GM12878 (cell line): Measurements from ENCODE around the gene PTPRN2. TPM values are rescaled to one million over a fixed set of nuclear protein-coding genes. Genes with fewer than 3 reads are reported as not detected.

ENCODE experiments used
- ATAC-seq: fragments of 200-7000 bp; cut with Tn5 transposase; 3 replicates; pipeline ENCODE4 v1.9.1; 2020; ENCODE audit warnings: mild to moderate bottlenecking, moderate library complexity
- BruUV-seq: library from RNA; stranded (reverse); fragments of 400-500 nt; replicated peaks from 2 replicates; lab custom pipeline; 2021; lab: Mats Ljungman, UMichigan
- CTCF ChIA-PET: fragments of 300-600 bp; sonication (Branson Sonifier 250); formaldehyde crosslinking; extraction: SDS; loops from one replicate; lab custom pipeline; 2021; ENCODE audit warnings: inconsistent platforms; lab: Yijun Ruan, JAX
- POLR2A ChIA-PET: fragments of 350-600 bp; formaldehyde crosslinking; extraction: SDS; loops from one replicate; lab custom pipeline; 2021; ENCODE audit warnings: inconsistent platforms; lab: Charles Lee
- RAD21 ChIA-PET: fragments of 300-600 bp; sonication (Branson Sonifier 250); formaldehyde crosslinking; loops from one replicate; lab custom pipeline; 2023; ENCODE audit warnings: antibody characterized with exemption; ENCODE audit not compliant: unreplicated experiment; lab: Charles Lee
- SMC1A ChIA-PET: fragments of 300-600 bp; sonication (Branson Sonifier 250); formaldehyde crosslinking; loops from one replicate; lab custom pipeline; 2023; ENCODE audit not compliant: unreplicated experiment, uncharacterized antibody; lab: Charles Lee
- DNase-seq: peaks from one replicate; pipeline ENCODE4 v3.0.0-alpha.2; 2011; ENCODE audit warnings: low read depth, low spot score
- FAIRE-seq: peaks from 3 replicates; lab custom pipeline; 2011; peaks lifted over from hg19 to GRCh38; lab: Jason Lieb, UNC
- H2AFZ ChIP-seq: 2 replicates; pipeline ENCODE4 v1.6.0; 2011; ENCODE audit warnings: low read depth, low read length, control low read depth; ENCODE audit not compliant: control insufficient read depth
- H3K27ac ChIP-seq: 2 replicates; pipeline ENCODE4 v1.5.1; 2011; ENCODE audit warnings: control low read depth; ENCODE audit not compliant: control insufficient read depth, insufficient read depth
- H3K27me3 ChIP-seq, 2 experiments: replicated peaks in 1 of 2; 2 replicates each; pipeline versions ENCODE4 v1.6.0 to v1.6.1; 2011; ENCODE audit warnings: low read length in 1 of 2; ENCODE audit not compliant: control insufficient read depth in 2 of 2, insufficient read depth in 2 of 2
- H3K36me3 ChIP-seq, 2 experiments: 2 replicates each; pipeline ENCODE4 v1.5.1; 2011; ENCODE audit warnings: low read length in 1 of 2; ENCODE audit not compliant: control insufficient read depth in 2 of 2, insufficient read depth in 2 of 2
- H3K4me1 ChIP-seq: 2 replicates; pipeline ENCODE4 v1.6.1; 2011; ENCODE audit warnings: mild to moderate bottlenecking, low read length, moderate library complexity, mixed read lengths; ENCODE audit not compliant: control insufficient read depth, insufficient read depth
- H3K4me2 ChIP-seq: 2 replicates; pipeline ENCODE4 v1.6.0; 2011; ENCODE audit warnings: control low read depth; ENCODE audit not compliant: control insufficient read depth, insufficient read depth
- H3K4me3 ChIP-seq: fragments of 200-600 bp; sonication (generic); 2 replicates; pipeline ENCODE4 v1.5.1; 2016
- H3K79me2 ChIP-seq: 2 replicates; pipeline ENCODE4 v1.6.0; 2011; ENCODE audit warnings: low read length; ENCODE audit not compliant: control insufficient read depth, insufficient read depth
- H3K9ac ChIP-seq: 2 replicates; pipeline ENCODE4 v1.8.0; 2011; ENCODE audit warnings: low read length, control low read depth, mixed read lengths; ENCODE audit not compliant: control insufficient read depth, insufficient read depth
- H3K9me3 ChIP-seq: replicated peaks from 3 replicates; pipeline ENCODE4 v1.5.1; 2011; ENCODE audit warnings: mild to moderate bottlenecking, low read length; ENCODE audit not compliant: control insufficient read depth, insufficient read depth
- H4K20me1 ChIP-seq: 2 replicates; pipeline ENCODE4 v1.6.0; 2011; ENCODE audit not compliant: control insufficient read depth, insufficient read depth
- BMI1 ChIP-seq: fragments of 450-650 bp; IDR thresholded peaks from 2 replicates; pipeline ENCODE4 v1.6.1; 2016; ENCODE audit warnings: mild to moderate bottlenecking, moderate library complexity, borderline replicate concordance
- CHD1 ChIP-seq: IDR thresholded peaks from 2 replicates; pipeline ENCODE4 v1.6.1; 2012; ENCODE audit warnings: low read depth, low read length, improper control_type of control experiment
- HDAC2 ChIP-seq: fragments of 200-600 bp; sonication (generic); IDR thresholded peaks from 2 replicates; pipeline ENCODE4 v1.6.1; 2017
- HDAC6 ChIP-seq: fragments of 200-600 bp; sonication (generic); IDR thresholded peaks from one replicate; pipeline ENCODE4 v1.8.0; 2017; ENCODE audit warnings: antibody characterized with exemption; ENCODE audit not compliant: unreplicated experiment
- KDM1A ChIP-seq: fragments of 200-600 bp; sonication (generic); IDR thresholded peaks from 2 replicates; pipeline ENCODE4 v1.6.1; 2016; ENCODE audit warnings: borderline replicate concordance
- SMARCA5 ChIP-seq: fragments of 450-650 bp; IDR thresholded peaks from 2 replicates; pipeline ENCODE4 v1.6.1; 2017; ENCODE audit warnings: mild to moderate bottlenecking
- SMC3 ChIP-seq: IDR thresholded peaks from 2 replicates; pipeline ENCODE4 v1.6.1; 2011; ENCODE audit warnings: low read length, improper control_type of control experiment, borderline replicate concordance
- TBL1XR1 ChIP-seq: IDR thresholded peaks from 2 replicates; pipeline ENCODE4 v1.6.1; 2012; ENCODE audit warnings: low read depth, low read length, improper control_type of control experiment
- WGBS: methylation state at CpG from one replicate; pipeline ENCODE4 v1.1.6; 2016; ENCODE audit warnings: low lambda C conversion rate; ENCODE audit not compliant: insufficient replicate concordance, insufficient coverage; ENCODE audit errors: missing lambda C conversion rate; 5-methylcytosine and 5-hydroxymethylcytosine counted together
- in situ Hi-C: fragments of 300-500 bp; cut with MboI; formaldehyde crosslinking; loops from 9 replicates; pipeline ENCODE4 v1.14.3; 2018; ENCODE audit warnings: mixed read lengths
- intact Hi-C: fragments of 100-400 bp; cut with micrococcal nuclease; formaldehyde crosslinking; loops from one replicate; pipeline ENCODE4 v1.14.2; 2022; ENCODE audit not compliant: unreplicated experiment
- polyA plus RNA-seq, 11 experiments: library from polyadenylated mRNA; depleted of rRNA in 4 of 11; unstranded in 6 of 11; stranded (reverse) in 5 of 11; fragments of >200 nt; fragmentation: Nextera tagmentation in 4 of 11; fragmentation: Illumina TruSeq in 1 of 11; extraction: Ambion mirVana in 4 of 11; extraction: Trizol in 1 of 11; gene quantifications; 1 replicate in 1 of 11; 2 replicates in 10 of 11; pipeline versions ENCODE4 v1.2.1 to v1.2.3, GENCODE V29; 2011 to 2016; ENCODE audit warnings: inconsistent platforms in 2 of 11, missing spikeins in 2 of 11, low read depth in 1 of 11
- total RNA-seq, 4 experiments: library from RNA; depleted of rRNA in 3 of 4; stranded (reverse); fragments of >200 nt in 3 of 4; fragmentation: Illumina TruSeq in 1 of 4; extraction: Trizol in 1 of 4; gene quantifications; 2 replicates each; pipeline versions ENCODE4 v1.2.1 to v1.2.3, GENCODE V29; 2013 to 2021

The PTPRN2 gene
- total and polyA plus RNA-seq, 10 of the 15 experiments (the other 5 are each of a cell fraction or from before 2014, with no cell fraction given): 5.4 TPM; not detected in 9

DNA sequence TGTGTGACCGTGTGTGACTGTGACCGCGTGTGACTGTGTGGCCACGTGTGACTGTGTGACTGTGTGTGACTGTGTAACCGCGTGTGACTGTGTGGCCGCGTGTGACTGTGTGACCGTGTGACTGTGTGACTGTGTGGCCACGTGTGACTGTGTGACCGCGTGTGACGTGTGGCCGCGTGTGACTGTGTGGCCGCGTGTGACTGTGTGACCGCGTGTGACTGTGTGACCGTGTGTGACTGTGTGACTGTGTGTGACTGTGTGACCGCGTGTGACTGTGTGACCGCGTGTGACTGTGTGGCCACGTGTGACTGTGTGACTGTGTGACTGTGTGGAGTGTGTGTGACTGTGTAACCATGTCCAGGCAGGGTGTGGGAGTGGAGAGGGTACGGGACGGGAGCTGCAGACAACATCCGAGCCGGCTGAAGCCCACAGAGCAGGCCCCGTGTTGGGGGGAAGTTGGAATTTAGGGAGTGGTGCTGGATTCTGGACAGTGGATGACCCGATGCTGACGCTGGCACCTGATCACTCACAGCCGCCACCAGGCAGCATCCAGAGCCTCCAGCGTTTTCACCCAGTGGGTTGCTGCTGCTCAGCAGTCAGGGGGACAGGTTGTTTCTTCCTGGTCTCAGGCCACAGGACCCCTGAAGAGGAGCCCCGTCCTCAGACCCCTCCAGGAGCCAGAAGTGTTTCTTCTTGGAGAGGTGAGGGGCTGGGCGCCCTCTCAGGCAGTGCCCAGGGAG, 747.3 kb downstream of the PTPRN2 start:
- no peaks in the 10 kb centered on the region; the same call in 2 of the 3 replicates for H3K9me3 ChIP-seq
- BruUV-seq: no TSS peak
- POLR2A ChIA-PET: no interaction called here
- no peak overlapping the region for H2AFZ ChIP-seq
- no peak overlapping the region for H3K4me3 ChIP-seq
- FAIRE-seq (no peak), DNase-seq (no peak), ATAC-seq (no peak)
- RAD21 ChIA-PET: no interaction called here
- H3K27ac ChIP-seq: no peak overlapping the region
- H4K20me1 ChIP-seq: no peaks in the 10 kb centered on the region
- SMC1A ChIA-PET: no interaction called here
- no peaks in the 10 kb centered on the region for H3K79me2 ChIP-seq
- H3K9ac ChIP-seq: no peak overlapping the region
- 78% methylated on average over 35 of the region's 36 CpGs for WGBS
- H3K4me1 ChIP-seq: no peaks in the 10 kb centered on the region
- TF ChIP-seq KDM1A: no peak
- no peak for TF ChIP-seq SMC3
- CTCF ChIA-PET: no interaction called here
- no peaks in the 10 kb centered on the region for H3K27me3 ChIP-seq
- no peak overlapping the region for H3K4me2 ChIP-seq
- in situ Hi-C loops: no loop called here
- no peaks in the 10 kb centered on the region for H3K36me3 ChIP-seq
- intact Hi-C loops: no loop called here

DNA sequence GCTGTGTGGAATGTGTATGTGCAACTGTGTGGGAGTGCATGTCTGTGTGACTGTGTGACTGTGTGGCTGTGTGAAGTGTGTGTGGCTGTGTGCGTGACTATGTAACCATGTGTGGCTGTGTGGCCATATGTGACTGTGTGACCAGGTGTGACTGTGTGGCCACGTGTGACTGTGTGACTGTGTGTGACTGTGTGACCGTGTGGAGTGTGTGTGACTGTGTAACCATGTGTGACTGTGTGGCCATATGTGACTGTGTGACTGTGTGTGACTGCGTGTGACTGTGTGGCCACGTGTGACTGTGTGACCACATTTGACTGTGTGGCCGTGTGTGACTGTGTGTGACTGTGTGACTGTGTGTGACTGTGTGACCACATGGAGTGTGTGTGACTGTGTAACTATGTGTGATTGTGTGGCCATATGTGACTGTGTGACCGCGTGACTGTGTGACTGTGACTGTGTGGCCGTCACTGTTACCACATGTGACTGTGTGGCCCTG, 747.9 kb downstream of the PTPRN2 start:
- CTCF ChIA-PET: no interaction called here
- no TSS peak for BruUV-seq
- H3K27ac ChIP-seq: no peak overlapping the region
- RAD21 ChIA-PET: no interaction called here
- H3K4me1 ChIP-seq: no peaks in the 10 kb centered on the region
- 64% methylated on average over 9 of the region's 9 CpGs for WGBS
- H3K27me3 ChIP-seq: no peaks in the 10 kb centered on the region
- no peaks in the 10 kb centered on the region; the same call in 2 of the 3 replicates for H3K9me3 ChIP-seq
- no peak overlapping the region for H3K4me2 ChIP-seq
- H3K4me3 ChIP-seq: no peak overlapping the region
- intact Hi-C loops: no loop called here
- no peak for ATAC-seq
- no peak for TF ChIP-seq SMARCA5
- no peak for TF ChIP-seq HDAC2
- TF ChIP-seq TBL1XR1: no peak
- no peak for TF ChIP-seq CHD1
- TF ChIP-seq BMI1: no peak
- TF ChIP-seq HDAC6: no peak
- TF ChIP-seq, all 136 proteins: peak for 0
- H4K20me1 ChIP-seq: no peaks in the 10 kb centered on the region
- in situ Hi-C loops: no loop called here
- H3K36me3 ChIP-seq: no peaks in the 10 kb centered on the region
- H3K79me2 ChIP-seq: no peaks in the 10 kb centered on the region
- no peak overlapping the region for H2AFZ ChIP-seq
- no peak overlapping the region for H3K9ac ChIP-seq
- SMC1A ChIA-PET: no interaction called here
- DNase-seq (no peak), FAIRE-seq (no peak)
- POLR2A ChIA-PET: no interaction called here
